Loucy (cell line): ENCODE data around the gene SPI1.

Experiments
- EZH2phosphoT487 ChIP-seq: fragments of 200-600 bp; IDR thresholded peaks from 2 replicates; pipeline ENCODE4 v1.6.1; 2018; ENCODE audit warnings: antibody characterized with exemption, mild to moderate bottlenecking, moderate library complexity, borderline replicate concordance
- TF ChIP-seq, protein P1 (sequence below): fragments of 200-600 bp; sonication (generic); conservative IDR thresholded peaks from 2 replicates; pipeline ENCODE4 v1.5.1; 2014; ENCODE audit warnings: mild to moderate bottlenecking, antibody characterized with exemption, low read length

DNA sequence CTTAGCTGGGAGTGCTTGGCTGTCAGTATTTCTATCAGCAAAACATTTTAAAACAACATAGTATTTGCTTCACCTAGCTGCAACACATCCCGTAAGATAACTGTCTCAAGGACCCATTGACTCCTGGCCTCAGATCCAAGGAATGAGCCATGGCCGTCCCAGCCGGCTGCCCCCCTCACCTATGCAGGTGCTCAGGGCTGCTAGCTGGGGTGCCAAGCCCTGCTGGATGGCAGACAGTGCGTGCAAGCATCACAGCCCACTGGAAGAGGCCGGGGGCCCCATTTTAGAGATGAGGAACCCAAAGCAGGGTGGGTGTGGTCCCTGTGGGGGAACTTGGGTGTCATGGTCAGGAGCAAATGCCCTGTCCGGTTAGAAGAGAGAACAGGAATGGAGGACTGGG lies 39.4 kb upstream of the SPI1 start:
- TF ChIP-seq EZH2phosphoT487, result no peak
- TF ChIP-seq, protein P1, sequence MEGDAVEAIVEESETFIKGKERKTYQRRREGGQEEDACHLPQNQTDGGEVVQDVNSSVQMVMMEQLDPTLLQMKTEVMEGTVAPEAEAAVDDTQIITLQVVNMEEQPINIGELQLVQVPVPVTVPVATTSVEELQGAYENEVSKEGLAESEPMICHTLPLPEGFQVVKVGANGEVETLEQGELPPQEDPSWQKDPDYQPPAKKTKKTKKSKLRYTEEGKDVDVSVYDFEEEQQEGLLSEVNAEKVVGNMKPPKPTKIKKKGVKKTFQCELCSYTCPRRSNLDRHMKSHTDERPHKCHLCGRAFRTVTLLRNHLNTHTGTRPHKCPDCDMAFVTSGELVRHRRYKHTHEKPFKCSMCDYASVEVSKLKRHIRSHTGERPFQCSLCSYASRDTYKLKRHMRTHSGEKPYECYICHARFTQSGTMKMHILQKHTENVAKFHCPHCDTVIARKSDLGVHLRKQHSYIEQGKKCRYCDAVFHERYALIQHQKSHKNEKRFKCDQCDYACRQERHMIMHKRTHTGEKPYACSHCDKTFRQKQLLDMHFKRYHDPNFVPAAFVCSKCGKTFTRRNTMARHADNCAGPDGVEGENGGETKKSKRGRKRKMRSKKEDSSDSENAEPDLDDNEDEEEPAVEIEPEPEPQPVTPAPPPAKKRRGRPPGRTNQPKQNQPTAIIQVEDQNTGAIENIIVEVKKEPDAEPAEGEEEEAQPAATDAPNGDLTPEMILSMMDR, result no peak
